Nucleus accumbens (tissue), 56 donors: Measurements from ENCODE around the gene ARCN1.
A peak's percentile ranks its signal among the peaks of the same experiment; 100 is the strongest.

Experiments
- DNase-seq, 56 donors: peaks; one replicate each; lab custom pipeline; 2025; lab: John Stamatoyannopoulos, UW

The ARCN1 gene

GRCh38 chr11:118618115-118618990 is 46.1 kb downstream of the ARCN1 start:
- peak in 52 of 56 donors; percentile 35 to 90 (median 76) for DNase-seq

- peak in 1 of 56 donors; percentile 51 for DNase-seq
Observed at GRCh38 chr11:118618991-118619375, 46.8 kb downstream of the ARCN1 start.

- peak in 14 of 56 donors; percentile 28 to 74 (median 42) for DNase-seq
Observed at GRCh38 chr11:118619444-118620197, 47.4 kb downstream of the ARCN1 start.

GRCh38 chr11:118620529-118621070 is 48.4 kb downstream of the ARCN1 start:
- no peak for DNase-seq

- peak in 52 of 56 donors; percentile 39 to 90 (median 81) for DNase-seq
Observed at GRCh38 chr11:118621071-118621783, 49.0 kb downstream of the ARCN1 start.

- DNase-seq = no peak
Observed at GRCh38 chr11:118621784-118622375, 49.7 kb downstream of the ARCN1 start.

- DNase-seq = peak in 27 of 56 donors; percentile 24 to 66 (median 41)
Observed at GRCh38 chr11:118622376-118623268, 50.4 kb downstream of the ARCN1 start.

- no peak for DNase-seq
Observed at GRCh38 chr11:118623269-118623655, 51.1 kb downstream of the ARCN1 start.

GRCh38 chr11:118625036-118625690 is 53.0 kb downstream of the ARCN1 start:
- peak in 28 of 56 donors; percentile 22 to 77 (median 48) for DNase-seq

GRCh38 chr11:118625976-118626375 is 53.8 kb downstream of the ARCN1 start:
- DNase-seq = peak in 1 of 56 donors; percentile 18

GRCh38 chr11:118627566-118627965 is 55.4 kb downstream of the ARCN1 start:
- no peak for DNase-seq

GRCh38 chr11:118628031-118628430 is 55.8 kb downstream of the ARCN1 start:
- DNase-seq = no peak

GRCh38 chr11:118628432-118628831 is 56.2 kb downstream of the ARCN1 start:
- peak in 25 of 56 donors; percentile 15 to 76 (median 38) for DNase-seq

- DNase-seq = no peak
Observed at GRCh38 chr11:118628861-118629549, 56.8 kb downstream of the ARCN1 start.

GRCh38 chr11:118629761-118630661 is 57.8 kb downstream of the ARCN1 start:
- DNase-seq = no peak

- DNase-seq = no peak
Observed at GRCh38 chr11:118631142-118631909, 59.1 kb downstream of the ARCN1 start.
